T-helper 17 cell (primary cell): ENCODE measurements around the gene GALE. TPM values are rescaled to one million over a fixed set of nuclear protein-coding genes. Genes with fewer than 3 reads are reported as not detected.
A peak's percentile ranks its signal among the peaks of the same experiment; 100 is the strongest.

Experiments used
- ATAC-seq: fragments of 150-1000 bp; cut with Tn5 transposase; 2 replicates; pipeline ENCODE4 v1.10.0; 2021; ENCODE audit warnings: mild to moderate bottlenecking, moderate library complexity
- DNase-seq, 3 donors: peaks; one replicate each; pipeline versions ENCODE4 v3.0.0 to v3.0.0-alpha.2; 2020 to 2021
- H3K9me3 ChIP-seq: one replicate; pipeline ENCODE4 v1.7.0; 2013; ENCODE audit warnings: low read length, mild to moderate bottlenecking; ENCODE audit not compliant: control insufficient read depth, poor library complexity, severe bottlenecking
- H3K27ac Mint-ChIP-seq: one replicate; pipeline ENCODE4 v1.8.0; 2022; ENCODE audit warnings: mild to moderate bottlenecking, moderate library complexity, mixed read lengths
- H3K27me3 Mint-ChIP-seq: one replicate; pipeline ENCODE4 v1.8.0; 2022; ENCODE audit warnings: mixed read lengths
- H3K36me3 Mint-ChIP-seq: one replicate; pipeline ENCODE4 v1.8.0; 2022; ENCODE audit warnings: low read depth, mixed read lengths
- H3K4me1 Mint-ChIP-seq: one replicate; pipeline ENCODE4 v1.8.0; 2022; ENCODE audit warnings: mild to moderate bottlenecking, mixed read lengths
- H3K4me3 Mint-ChIP-seq: one replicate; pipeline ENCODE4 v1.8.0; 2022; ENCODE audit warnings: mild to moderate bottlenecking, moderate library complexity, mixed read lengths
- total RNA-seq, 4 donors: library from RNA in 2 of 4; stranded (reverse) in 2 of 4; gene quantifications; one replicate each; pipeline ENCODE4 v1.2.3 and lab custom pipeline; 2022 to 2026

The GALE gene
- total RNA-seq, 2 donors from 2014 or later, result 9.1 to 9.5 TPM

DNA sequence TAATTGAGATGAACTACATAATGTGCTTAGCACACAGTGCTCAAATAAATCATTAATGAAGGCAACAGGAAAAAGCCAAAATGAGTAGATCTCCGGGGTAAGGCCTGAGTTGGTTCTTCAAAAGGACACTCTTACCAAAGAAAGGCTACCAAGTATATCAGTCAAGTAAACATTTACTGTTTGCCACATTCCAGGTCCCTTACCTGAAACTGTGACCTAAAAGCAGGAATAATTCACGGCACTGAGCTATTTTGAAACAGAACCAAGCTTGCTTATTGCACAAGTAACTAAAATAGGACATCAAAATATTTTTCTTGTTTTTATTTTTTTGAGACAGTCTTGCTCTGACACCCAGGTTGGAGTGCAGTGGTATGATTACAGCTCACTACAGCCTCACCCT, 24.3 kb downstream of the GALE start:
- no peak for ATAC-seq
- H3K9me3 ChIP-seq, result no peaks in the 10 kb centered on the region
- Mint-ChIP-seq H3K4me3 (no peak overlapping the region), H3K4me1 (peaks cover 15% of the 10 kb centered on the region), H3K27ac (no peak overlapping the region), H3K27me3 (no peaks in the 10 kb centered on the region), H3K36me3 (no peaks in the 10 kb centered on the region)
- no peak for DNase-seq

DNA sequence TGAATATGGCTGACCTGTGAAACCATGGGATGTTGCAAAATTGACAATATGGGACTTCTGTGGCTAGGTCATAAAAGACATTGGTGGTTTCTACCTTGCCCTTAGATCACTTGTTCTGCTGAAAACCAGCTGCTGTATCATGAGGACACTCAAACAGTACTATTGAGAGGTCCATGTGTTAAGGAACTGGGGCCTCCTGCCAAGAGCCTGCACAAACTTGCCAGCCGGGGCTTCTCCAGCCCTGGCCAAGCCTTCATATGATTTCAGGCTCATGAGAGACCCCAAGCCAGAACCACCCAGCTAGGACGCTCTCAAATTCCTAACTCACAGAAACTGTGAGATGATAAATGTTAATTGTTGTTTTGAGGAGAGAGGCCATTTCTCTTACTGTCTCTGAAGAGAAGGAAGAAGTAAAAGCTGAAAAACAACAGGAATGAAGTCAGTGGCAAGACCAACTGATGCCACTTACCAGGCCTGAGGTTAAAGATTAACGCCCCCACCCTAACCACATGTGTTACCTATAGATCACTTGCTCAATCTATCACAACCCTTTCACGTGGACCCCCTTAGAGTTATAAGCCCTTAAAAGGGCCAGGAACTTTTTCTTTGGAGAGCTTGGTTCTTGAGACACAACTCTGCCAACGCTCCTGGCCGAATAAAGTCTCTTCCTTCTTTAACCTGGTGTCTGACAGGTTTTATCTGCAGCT, 26.2 kb downstream of the GALE start:
- H3K9me3 ChIP-seq, result no peaks in the 10 kb centered on the region
- Mint-ChIP-seq H3K4me1 (peaks cover 7% of the 10 kb centered on the region), H3K27me3 (no peaks in the 10 kb centered on the region), H3K4me3 (no peak overlapping the region), H3K27ac (no peak overlapping the region), H3K36me3 (no peaks in the 10 kb centered on the region)
- no peak for ATAC-seq
- DNase-seq, result no peak

DNA sequence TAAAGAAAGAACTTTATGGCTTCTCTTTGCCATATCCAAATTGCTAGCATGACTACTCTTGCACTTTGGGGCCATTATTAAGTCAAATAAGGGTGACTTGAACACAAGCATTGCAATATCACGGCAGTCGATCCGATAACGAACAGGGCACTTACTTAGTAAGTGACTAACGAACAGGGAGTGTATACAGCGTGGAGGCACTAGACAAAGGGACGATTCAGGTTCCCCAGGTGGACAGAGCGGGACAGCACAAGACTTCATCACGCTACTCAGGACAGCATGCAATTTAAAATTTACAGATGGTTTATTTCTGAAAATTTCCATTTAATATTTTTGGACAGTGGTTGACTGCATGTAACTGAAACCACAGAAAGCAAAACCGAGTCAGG, 27.7 kb downstream of the GALE start:
- Mint-ChIP-seq H3K27me3 (no peaks in the 10 kb centered on the region), H3K4me1 (peaks cover 2% of the 10 kb centered on the region), H3K36me3 (no peaks in the 10 kb centered on the region), H3K4me3 (no peak overlapping the region), H3K27ac (no peak overlapping the region)
- DNase-seq, result no peak
- ATAC-seq, result no peak
- H3K9me3 ChIP-seq, result no peaks in the 10 kb centered on the region

DNA sequence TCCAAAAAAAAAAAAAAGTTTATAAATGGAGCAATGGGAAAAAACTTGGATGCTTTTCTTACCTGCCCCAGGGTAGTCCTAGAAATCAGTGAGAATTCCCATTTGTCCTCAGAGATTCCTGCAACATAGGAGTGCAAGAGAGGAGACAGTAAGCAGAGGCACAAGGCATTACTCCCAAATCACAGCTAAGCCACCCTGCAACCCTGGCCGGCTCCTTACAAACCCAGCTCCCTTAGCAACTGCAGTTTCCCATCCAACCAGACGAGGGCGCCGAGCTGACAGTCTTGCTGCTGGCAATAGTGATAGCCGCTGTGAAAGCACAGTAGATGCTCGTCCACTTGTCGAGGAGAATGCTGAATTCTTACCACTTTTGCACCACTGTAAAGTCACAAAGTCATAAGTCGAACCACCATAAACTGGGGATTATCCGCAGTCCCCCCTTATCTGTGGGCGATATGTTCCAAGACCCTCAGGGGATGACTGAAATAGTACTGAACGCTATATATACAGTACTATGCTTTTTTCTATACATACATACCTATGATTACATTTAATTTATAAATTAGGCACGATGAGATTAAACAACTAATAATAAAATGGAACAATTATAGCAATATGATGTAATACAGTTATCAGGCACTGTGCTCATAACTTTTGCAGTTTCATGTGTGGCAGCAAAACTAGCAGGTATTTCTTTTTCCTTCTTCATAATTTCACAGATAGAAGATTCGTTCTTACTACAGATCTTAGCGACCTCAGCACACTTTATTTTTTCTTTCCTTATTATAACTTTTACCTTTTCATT, 28.3 kb downstream of the GALE start:
- H3K9me3 ChIP-seq, result no peaks in the 10 kb centered on the region
- no peaks in the 10 kb centered on the region for H3K27me3 Mint-ChIP-seq
- peak; percentile 83 for ATAC-seq
- H3K4me1 Mint-ChIP-seq, result peaks cover 2% of the 10 kb centered on the region
- H3K27ac Mint-ChIP-seq, result no peak overlapping the region
- no peak overlapping the region for H3K4me3 Mint-ChIP-seq
- peak; percentile 66 to 69 (median 69) for DNase-seq
- H3K36me3 Mint-ChIP-seq, result no peaks in the 10 kb centered on the region

DNA sequence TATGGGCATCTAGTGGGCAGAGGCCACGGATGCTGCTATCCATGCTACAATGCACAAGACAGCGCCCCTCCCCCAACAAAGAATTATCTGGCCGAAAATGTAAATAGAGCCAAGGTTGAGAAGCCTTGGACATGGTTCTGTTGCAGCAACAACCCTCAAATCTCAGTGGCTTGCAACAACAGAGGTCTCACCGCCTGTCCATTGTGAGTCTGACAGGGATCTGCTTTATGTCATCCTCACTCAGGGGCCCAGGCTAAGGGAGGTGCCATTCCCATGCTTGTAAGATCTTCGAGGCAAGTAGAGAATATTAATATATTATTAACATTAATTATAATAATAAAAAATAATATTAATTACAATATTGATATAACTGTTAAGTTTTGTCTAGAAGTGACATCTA, 31.8 kb downstream of the GALE start:
- Mint-ChIP-seq H3K27ac (no peak overlapping the region), H3K27me3 (no peaks in the 10 kb centered on the region), H3K36me3 (no peaks in the 10 kb centered on the region), H3K4me1 (peaks cover 4% of the 10 kb centered on the region), H3K4me3 (no peak overlapping the region)
- DNase-seq (no peak), ATAC-seq (no peak)
- no peaks in the 10 kb centered on the region for H3K9me3 ChIP-seq

DNA sequence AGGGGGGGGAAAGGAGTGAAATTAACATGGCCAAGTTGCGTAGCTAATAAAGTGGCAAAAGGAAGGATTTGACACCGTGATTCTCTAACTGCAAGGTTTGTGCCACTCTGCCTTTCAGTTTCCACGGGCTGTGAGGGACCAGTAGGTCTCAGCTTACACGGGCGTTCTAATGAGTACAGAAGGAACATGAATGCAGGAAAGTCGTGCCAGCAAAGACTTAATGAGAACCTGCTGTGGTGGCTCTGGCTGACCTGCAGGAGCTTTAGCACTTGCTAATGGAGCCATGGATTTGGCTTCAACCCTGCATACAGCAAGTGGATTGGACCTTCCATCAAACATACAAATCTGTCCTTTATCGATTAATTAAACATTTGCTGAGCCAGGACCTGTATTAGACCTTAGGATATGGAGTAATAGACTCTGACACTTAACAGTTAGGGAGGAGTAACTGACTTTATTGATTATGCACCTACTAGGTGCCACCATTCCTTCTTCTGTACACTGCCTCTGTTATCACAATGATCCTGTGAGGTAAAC, 37.4 kb downstream of the GALE start:
- H3K27me3 Mint-ChIP-seq, result no peaks in the 10 kb centered on the region
- H3K9me3 ChIP-seq, result no peaks in the 10 kb centered on the region
- H3K4me1 Mint-ChIP-seq, result peaks cover 6% of the 10 kb centered on the region
- H3K27ac Mint-ChIP-seq, result no peak overlapping the region
- peaks cover 4% of the 10 kb centered on the region for H3K36me3 Mint-ChIP-seq
- DNase-seq, result no peak
- H3K4me3 Mint-ChIP-seq, result no peak overlapping the region
- ATAC-seq, result no peak

DNA sequence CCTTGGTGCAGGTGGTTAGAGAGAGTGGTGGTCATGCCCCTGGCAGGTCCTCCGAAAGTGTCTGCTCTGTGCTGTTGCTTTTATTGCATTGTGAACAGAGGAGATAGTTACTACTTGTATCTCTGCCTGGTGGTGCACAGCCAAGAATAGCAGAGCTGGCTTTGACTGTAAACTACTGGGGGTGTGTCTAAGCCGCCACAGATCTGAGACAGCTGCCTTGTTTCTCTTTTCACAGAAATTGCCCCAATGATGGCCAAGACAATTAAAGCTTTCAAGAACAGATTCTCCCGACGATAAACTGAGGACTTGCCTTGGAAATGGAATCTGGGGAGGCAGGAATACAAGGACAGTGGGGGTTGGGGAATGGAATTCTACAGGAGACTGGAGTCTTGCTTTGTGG, 41.3 kb downstream of the GALE start:
- Mint-ChIP-seq H3K27ac (no peak overlapping the region), H3K36me3 (peaks cover 4% of the 10 kb centered on the region), H3K27me3 (no peaks in the 10 kb centered on the region), H3K4me1 (peaks cover 6% of the 10 kb centered on the region), H3K4me3 (no peak overlapping the region)
- DNase-seq (no peak), ATAC-seq (no peak)
- H3K9me3 ChIP-seq, result no peaks in the 10 kb centered on the region

DNA sequence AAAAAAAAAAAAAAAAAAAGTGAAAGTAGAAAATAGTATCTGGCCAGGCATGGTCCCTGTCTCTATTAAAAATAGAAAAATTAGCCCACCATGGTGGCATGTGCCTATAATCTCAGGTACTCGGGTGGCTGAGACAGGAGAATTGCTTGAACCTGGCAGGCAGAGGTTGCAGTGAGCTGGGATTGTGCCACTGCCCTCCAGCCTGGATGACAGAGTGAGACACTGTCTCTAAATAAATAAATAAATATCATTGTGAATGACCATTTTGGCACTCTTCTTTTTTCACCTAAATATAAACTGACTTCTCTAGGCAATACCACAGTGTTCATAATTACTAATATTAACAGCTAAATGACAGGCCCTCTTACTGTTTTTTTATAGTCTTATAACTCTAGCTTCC, 42.7 kb downstream of the GALE start:
- Mint-ChIP-seq H3K4me3 (no peak overlapping the region), H3K4me1 (peaks cover 4% of the 10 kb centered on the region), H3K27me3 (no peaks in the 10 kb centered on the region), H3K36me3 (peaks cover 4% of the 10 kb centered on the region), H3K27ac (no peak overlapping the region)
- no peaks in the 10 kb centered on the region for H3K9me3 ChIP-seq
- no peak for DNase-seq
- ATAC-seq, result no peak

DNA sequence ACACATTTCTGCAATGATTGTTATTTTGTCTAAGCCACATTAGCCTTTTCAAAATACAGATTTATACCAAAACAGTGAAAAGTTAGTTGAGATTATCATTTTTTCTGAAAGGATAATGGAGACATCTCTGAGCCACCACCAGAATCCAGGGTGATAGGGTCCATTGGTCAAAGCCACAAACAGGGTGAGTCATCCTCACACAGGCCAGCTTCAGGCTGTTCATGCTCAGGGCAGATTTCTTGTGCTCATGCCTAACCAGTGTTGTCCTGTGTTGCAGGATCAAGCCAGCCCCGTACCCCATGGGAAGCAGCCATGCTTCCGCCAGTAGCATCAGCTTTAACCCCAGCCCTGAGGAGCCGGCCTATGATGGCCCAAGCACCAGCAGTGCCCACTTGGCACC, 43.9 kb downstream of the GALE start:
- Mint-ChIP-seq H3K4me1 (peaks cover 4% of the 10 kb centered on the region), H3K27me3 (no peaks in the 10 kb centered on the region), H3K36me3 (peaks cover 4% of the 10 kb centered on the region), H3K27ac (peak overlapping the region; percentile 37), H3K4me3 (no peak overlapping the region)
- H3K9me3 ChIP-seq, result no peaks in the 10 kb centered on the region
- ATAC-seq, result no peak
- DNase-seq, result no peak

DNA sequence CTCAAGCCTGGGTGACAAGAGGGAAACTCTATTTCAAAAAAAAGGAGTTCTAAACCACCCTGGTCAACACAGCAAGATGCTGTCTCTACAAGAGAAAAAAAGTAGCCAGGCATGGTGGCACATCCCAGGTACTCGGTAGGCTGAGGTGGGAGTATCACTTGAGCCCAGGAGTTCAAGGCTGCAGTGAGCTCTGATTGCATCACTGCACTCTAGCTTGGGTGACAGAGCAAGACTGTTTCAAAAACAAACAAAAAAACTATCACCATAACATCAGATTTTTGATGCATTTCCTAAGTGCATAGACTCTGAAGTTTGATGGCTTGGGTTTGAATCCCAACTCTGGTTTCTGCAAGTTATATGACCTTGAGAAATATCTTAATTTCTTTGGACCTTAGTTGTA, 47.6 kb downstream of the GALE start:
- H3K27ac Mint-ChIP-seq, result no peak overlapping the region
- no peaks in the 10 kb centered on the region for H3K9me3 ChIP-seq
- ATAC-seq (no peak), DNase-seq (no peak)
- no peaks in the 10 kb centered on the region for H3K27me3 Mint-ChIP-seq
- H3K4me1 Mint-ChIP-seq, result peaks cover 14% of the 10 kb centered on the region
- H3K4me3 Mint-ChIP-seq, result no peak overlapping the region
- H3K36me3 Mint-ChIP-seq, result peaks cover 6% of the 10 kb centered on the region

DNA sequence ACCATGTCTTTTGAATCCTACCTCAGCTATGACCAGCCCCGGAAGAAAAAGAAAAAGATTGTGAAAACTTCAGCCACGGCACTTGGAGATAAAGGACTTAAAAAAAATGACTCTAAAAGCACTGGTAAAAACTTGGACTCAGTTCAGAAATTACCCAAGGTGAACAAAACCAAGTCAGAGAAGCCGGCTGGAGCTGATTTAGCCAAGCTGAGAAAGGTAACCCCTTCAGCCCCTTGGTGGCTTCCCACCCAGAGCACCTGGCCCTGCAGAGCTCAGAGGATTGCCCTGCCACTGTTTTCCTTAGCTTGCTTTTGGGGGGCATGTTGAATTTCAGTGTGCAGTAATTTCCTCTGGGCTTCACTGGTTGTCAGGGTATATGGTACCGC, 48.7 kb downstream of the GALE start:
- DNase-seq, result no peak
- peaks cover 25% of the 10 kb centered on the region for H3K4me1 Mint-ChIP-seq
- H3K27ac Mint-ChIP-seq, result no peak overlapping the region
- no peaks in the 10 kb centered on the region for H3K27me3 Mint-ChIP-seq
- H3K9me3 ChIP-seq, result no peaks in the 10 kb centered on the region
- peaks cover 6% of the 10 kb centered on the region for H3K36me3 Mint-ChIP-seq
- H3K4me3 Mint-ChIP-seq, result no peak overlapping the region
- no peak for ATAC-seq

DNA sequence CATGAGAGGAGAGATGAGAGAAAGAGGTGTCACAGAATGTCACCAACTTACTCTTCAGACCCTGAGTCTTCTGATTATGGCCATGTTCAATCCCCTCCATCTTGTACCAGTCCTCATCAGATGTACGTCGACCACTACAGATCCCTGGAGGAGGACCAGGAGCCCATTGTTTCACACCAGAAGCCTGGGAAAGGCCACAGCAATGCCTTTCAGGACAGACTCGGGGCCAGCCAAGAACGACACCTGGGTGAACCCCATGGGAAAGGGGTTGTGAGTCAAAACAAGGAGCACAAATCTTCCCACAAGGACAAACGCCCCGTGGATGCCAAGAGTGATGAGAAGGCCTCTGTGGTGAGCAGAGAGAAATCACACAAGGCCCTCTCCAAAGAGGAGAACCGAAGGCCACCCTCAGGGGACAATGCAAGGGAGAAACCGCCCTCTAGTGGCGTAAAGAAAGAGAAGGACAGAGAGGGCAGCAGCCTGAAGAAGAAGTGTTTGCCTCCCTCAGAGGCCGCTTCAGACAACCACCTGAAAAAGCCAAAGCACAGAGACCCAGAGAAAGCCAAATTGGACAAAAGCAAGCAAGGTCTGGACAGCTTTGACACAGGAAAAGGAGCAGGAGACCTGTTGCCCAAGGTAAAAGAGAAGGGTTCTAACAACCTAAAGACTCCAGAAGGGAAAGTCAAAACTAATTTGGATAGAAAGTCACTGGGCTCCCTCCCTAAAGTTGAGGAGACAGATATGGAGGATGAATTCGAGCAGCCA, 49.3 kb downstream of the GALE start:
- DNase-seq (peak in 1 of 3 donors; percentile 20), ATAC-seq (peak; percentile 68)
- Mint-ChIP-seq H3K27ac (peak overlapping the region; percentile 49), H3K27me3 (no peaks in the 10 kb centered on the region), H3K4me1 (peaks cover 29% of the 10 kb centered on the region), H3K4me3 (no peak overlapping the region), H3K36me3 (peaks cover 6% of the 10 kb centered on the region)
- no peaks in the 10 kb centered on the region for H3K9me3 ChIP-seq

DNA sequence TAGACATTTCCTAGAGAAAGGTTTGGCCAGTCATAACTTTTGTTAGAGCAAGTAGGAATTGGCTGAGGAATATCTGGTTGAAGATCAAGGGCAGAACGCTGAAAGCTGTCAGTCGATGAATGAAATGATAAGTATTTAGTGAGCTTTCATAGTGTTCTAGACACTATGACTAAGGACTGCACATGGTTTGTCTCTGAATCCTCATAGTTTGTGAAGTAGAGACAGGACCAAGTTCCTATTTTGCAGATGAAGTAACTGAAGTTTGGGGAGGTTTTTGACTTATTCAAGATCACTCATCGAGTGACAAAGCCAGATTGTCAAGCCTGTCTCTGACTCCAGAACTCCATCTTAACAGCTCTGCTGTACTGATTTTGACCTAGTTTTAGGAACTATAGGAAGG, 52.5 kb downstream of the GALE start:
- ATAC-seq (no peak), DNase-seq (no peak)
- Mint-ChIP-seq H3K27ac (peak overlapping the region; percentile 53), H3K4me1 (peaks cover 45% of the 10 kb centered on the region), H3K36me3 (peaks cover 6% of the 10 kb centered on the region), H3K4me3 (peak overlapping the region; percentile 9), H3K27me3 (no peaks in the 10 kb centered on the region)
- H3K9me3 ChIP-seq, result no peaks in the 10 kb centered on the region
